A673 (cell line): Measurements from ENCODE around the gene PCDHGB1. TPM values are rescaled to one million over a fixed set of nuclear protein-coding genes. Genes with fewer than 3 reads are reported as not detected.
A peak's percentile ranks its signal among the peaks of the same experiment; 100 is the strongest.

Source experiments
- BruUV-seq: library from RNA; stranded (reverse); fragments of 400-500 nt; replicated peaks from 2 replicates; lab custom pipeline; 2021; lab: Mats Ljungman, UMichigan
- CTCF ChIA-PET: fragments of 300-600 bp; sonication (Branson Sonifier 250); formaldehyde crosslinking; loops from one replicate; lab custom pipeline; 2022; ENCODE audit warnings: antibody characterized with exemption; lab: Charles Lee
- POLR2A ChIA-PET: fragments of 300-600 bp; sonication (Branson Sonifier 250); formaldehyde crosslinking; loops from one replicate; lab custom pipeline; 2022; ENCODE audit warnings: antibody characterized with exemption; ENCODE audit not compliant: low non-redundant PET; lab: Charles Lee
- DNase-seq: peaks from one replicate; pipeline ENCODE4 v3.0.0-alpha.2; 2015; ENCODE audit warnings: low spot score
- H3K27ac ChIP-seq: fragments of 200-600 bp; sonication (generic); 2 replicates; pipeline ENCODE4 v1.5.1; 2016; ENCODE audit warnings: mixed run types, low read depth, mild to moderate bottlenecking, mixed read lengths, antibody characterized with exemption, low read length; ENCODE audit not compliant: poor library complexity, severe bottlenecking
- H3K27me3 ChIP-seq: fragments of 200-600 bp; sonication (generic); replicated peaks from 2 replicates; pipeline ENCODE4 v1.6.1; 2017; ENCODE audit warnings: mixed run types, low read depth, mild to moderate bottlenecking, mixed read lengths, antibody characterized with exemption, low read length; ENCODE audit not compliant: insufficient read depth, poor library complexity
- H3K36me3 ChIP-seq: fragments of 200-600 bp; sonication (generic); 2 replicates; pipeline ENCODE4 v1.6.1; 2016; ENCODE audit warnings: mixed run types, mild to moderate bottlenecking, mixed read lengths, antibody characterized with exemption, low read length; ENCODE audit not compliant: insufficient read depth, poor library complexity, severe bottlenecking
- H3K4me1 ChIP-seq: fragments of 200-600 bp; sonication (generic); 2 replicates; pipeline ENCODE4 v1.6.1; 2017; ENCODE audit warnings: mixed run types, mild to moderate bottlenecking, mixed read lengths, antibody characterized with exemption, low read length; ENCODE audit not compliant: insufficient read depth, poor library complexity, severe bottlenecking
- H3K4me3 ChIP-seq: fragments of 200-600 bp; sonication (generic); 2 replicates; pipeline ENCODE4 v1.5.1; 2016; ENCODE audit warnings: low read depth, mixed run types, mild to moderate bottlenecking, mixed read lengths, low read length; ENCODE audit not compliant: poor library complexity, severe bottlenecking
- H3K9me3 ChIP-seq: fragments of 200-600 bp; sonication (generic); 2 replicates; pipeline ENCODE4 v1.6.1; 2016; ENCODE audit warnings: mixed run types, low read depth, mild to moderate bottlenecking, mixed read lengths, antibody characterized with exemption, low read length; ENCODE audit not compliant: poor library complexity, severe bottlenecking
- EZH2 ChIP-seq: fragments of 200-600 bp; sonication (generic); IDR thresholded peaks from 2 replicates; pipeline ENCODE4 v1.6.1; 2017; ENCODE audit warnings: borderline replicate concordance, low read depth, mild to moderate bottlenecking, mixed read lengths, antibody characterized with exemption, low read length; ENCODE audit not compliant: poor library complexity, severe bottlenecking
- intact Hi-C: fragments of 100-400 bp; cut with micrococcal nuclease; formaldehyde crosslinking; loops from one replicate; pipeline ENCODE4 v1.10.0; 2022; ENCODE audit not compliant: unreplicated experiment
- total RNA-seq: library from RNA; stranded (reverse); gene quantifications from 2 replicates; pipeline ENCODE4 v1.2.3, GENCODE V29; 2021
- TF ChIP-seq, protein P1 (sequence below): fragments of 300-800, 200-600 bp; sonication (generic); conservative IDR thresholded peaks from 2 replicates; pipeline ENCODE4 v1.5.1; 2017; ENCODE audit warnings: low read depth, mild to moderate bottlenecking, antibody characterized with exemption, low read length, moderate library complexity, mixed read lengths

The PCDHGB1 gene
- total RNA-seq, 1 experiment from 2014 or later, result 7.6 TPM

DNA sequence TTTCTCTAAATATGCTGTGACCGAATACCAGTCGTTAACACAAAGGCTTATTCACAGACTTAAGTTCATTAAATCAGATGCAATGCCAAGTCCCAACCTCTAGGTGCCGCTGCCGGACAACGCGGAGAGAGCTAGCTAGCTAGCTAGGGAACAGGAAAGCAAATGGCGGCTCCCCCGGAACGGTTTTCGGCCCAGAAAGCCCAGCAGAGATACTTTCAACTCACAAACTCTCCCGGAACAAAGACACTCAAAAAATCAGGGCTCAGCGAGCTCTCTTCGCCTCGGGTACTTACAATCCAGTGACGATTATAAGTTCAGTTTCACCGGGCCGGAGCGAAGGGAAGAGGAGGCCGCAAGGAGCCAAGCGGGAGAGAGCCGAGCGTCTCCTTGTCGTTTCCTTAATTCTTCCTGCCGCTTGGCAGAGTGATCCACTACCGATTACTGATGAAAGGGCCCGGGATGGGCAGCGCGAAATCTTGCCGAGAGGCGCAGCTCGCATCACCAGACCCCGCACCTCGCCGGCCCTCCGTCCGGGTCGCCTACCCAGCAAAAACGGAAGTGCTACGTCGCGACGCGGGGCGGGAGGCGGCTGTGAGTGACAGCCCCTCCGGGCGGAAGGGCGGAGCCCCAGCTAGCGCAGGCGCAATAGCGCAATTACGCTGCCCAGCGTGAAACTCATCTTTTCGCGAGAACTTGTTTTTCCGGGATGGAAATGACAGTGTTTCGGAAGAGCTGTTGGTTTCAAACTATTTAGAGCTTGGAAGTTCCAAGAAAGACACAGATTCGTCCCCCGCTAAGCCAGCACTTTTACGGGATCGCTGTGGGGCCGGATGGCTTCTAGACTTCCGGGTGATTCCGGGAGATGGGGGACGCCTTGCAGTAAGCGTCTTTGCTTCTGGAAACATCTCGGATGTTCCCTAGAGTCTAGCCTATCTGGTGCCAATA lies 29.4 kb upstream of the PCDHGB1 start, which contains the start of gene TAF7:
TAF7 (minus strand) TSS at position 560 of the 945 bp plus-strand sequence. CDS start 740 bp downstream, outside the sequence.
- POLR2A ChIA-PET, result no interaction called here
- peaks cover 39% of the 10 kb centered on the region for H3K36me3 ChIP-seq

GRCh38 chr5:141322261-141322660 lies 27.6 kb upstream of the PCDHGB1 start:
- ChIA-PET CTCF (no interaction called here), POLR2A (no interaction called here)
- Histone ChIP-seq H3K4me1 (no peaks in the 10 kb centered on the region), H3K27me3 (no peaks in the 10 kb centered on the region), H3K36me3 (peaks cover 23% of the 10 kb centered on the region), H3K9me3 (peaks cover 39% of the 10 kb centered on the region), H3K4me3 (no peak overlapping the region), H3K27ac (no peak overlapping the region)
- no peak for DNase-seq
- no TSS peak for BruUV-seq
- TF ChIP-seq, protein P1, sequence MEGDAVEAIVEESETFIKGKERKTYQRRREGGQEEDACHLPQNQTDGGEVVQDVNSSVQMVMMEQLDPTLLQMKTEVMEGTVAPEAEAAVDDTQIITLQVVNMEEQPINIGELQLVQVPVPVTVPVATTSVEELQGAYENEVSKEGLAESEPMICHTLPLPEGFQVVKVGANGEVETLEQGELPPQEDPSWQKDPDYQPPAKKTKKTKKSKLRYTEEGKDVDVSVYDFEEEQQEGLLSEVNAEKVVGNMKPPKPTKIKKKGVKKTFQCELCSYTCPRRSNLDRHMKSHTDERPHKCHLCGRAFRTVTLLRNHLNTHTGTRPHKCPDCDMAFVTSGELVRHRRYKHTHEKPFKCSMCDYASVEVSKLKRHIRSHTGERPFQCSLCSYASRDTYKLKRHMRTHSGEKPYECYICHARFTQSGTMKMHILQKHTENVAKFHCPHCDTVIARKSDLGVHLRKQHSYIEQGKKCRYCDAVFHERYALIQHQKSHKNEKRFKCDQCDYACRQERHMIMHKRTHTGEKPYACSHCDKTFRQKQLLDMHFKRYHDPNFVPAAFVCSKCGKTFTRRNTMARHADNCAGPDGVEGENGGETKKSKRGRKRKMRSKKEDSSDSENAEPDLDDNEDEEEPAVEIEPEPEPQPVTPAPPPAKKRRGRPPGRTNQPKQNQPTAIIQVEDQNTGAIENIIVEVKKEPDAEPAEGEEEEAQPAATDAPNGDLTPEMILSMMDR, result no peak
- TF ChIP-seq EZH2, result no peak
- intact Hi-C loops, result no loop called here

More for the DNA sequence above, 29.4 kb upstream of the PCDHGB1 start, which contains the start of gene TAF7:
- H3K27me3 ChIP-seq, result no peaks in the 10 kb centered on the region
- TSS peak; percentile 72 for BruUV-seq
- CTCF ChIA-PET, result interaction anchor here (0.5 to 1.9 kb wide), 5 partner anchors 39 to 243 kb away, joined by 3 to 9 read pairs (median 4); partner anchors contain the start of genes PCDHB14, PCDHB5 and PCDHGB2
- peaks cover 53% of the 10 kb centered on the region for H3K9me3 ChIP-seq
- peak within 1 kb of the TSS; percentile 78 for H3K4me3 ChIP-seq
- peak; percentile 97 for DNase-seq
- H3K4me1 ChIP-seq, result no peaks in the 10 kb centered on the region
- intact Hi-C loops, result loop anchor here (1.0 kb wide), 1 partner anchor 241 kb away; no protein-coding TSS in a partner anchor
- TF ChIP-seq, protein P1, result peak; percentile 90
- TF ChIP-seq EZH2, result no peak
- H3K27ac ChIP-seq, result peak within 1 kb of the TSS; percentile 97

DNA sequence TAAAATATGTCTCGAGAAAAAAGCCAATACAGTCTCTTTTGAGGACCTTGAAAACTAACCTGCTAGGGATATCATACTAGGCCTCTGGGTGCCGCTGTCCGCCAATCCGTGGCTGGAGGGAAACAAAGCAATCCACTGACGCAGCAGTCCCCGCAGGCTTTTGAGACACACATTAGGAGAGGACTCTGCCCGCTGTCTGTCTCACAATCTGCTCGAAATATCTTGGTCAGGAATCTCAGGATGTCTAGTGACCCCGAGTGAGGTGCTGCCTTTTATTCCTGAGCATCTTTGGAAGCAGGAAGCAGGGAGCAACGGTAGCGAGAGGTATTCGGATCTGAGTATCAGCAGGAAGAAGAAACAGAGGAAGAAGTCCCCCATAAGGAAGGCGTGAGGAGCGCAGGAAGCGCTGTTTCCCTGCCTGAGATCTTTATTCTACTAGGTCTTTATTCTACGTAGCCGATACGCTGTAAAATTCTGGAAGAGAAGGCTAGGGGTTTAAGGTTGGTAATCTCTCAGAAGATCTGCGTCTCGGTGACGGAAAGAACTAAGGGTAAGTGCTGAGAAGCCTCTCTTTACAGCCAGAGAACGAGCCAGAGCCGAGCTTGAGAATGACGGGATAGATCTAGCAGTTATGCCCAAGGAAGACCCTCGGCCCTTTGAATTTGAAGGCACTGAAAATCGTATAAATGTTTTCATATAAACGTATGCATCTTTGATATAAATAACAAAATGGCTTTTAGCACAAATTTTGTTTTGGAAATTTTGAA lies 23.6 kb upstream of the PCDHGB1 start:
- Histone ChIP-seq H3K27me3 (no peaks in the 10 kb centered on the region), H3K9me3 (peaks cover 32% of the 10 kb centered on the region), H3K4me3 (peak overlapping the region; percentile 47), H3K27ac (peak overlapping the region; percentile 76), H3K36me3 (no peaks in the 10 kb centered on the region), H3K4me1 (no peaks in the 10 kb centered on the region)
- intact Hi-C loops, result no loop called here
- POLR2A ChIA-PET, result interaction anchor here (0.6 kb wide), 1 partner anchor 232 kb away, joined by 3 read pairs; no protein-coding TSS in a partner anchor
- DNase-seq, result peak; percentile 93
- TF ChIP-seq EZH2, result no peak
- TF ChIP-seq, protein P1, result peak; percentile 86
- CTCF ChIA-PET, result interaction anchor here (0.5 to 0.8 kb wide), 3 partner anchors 103 to 237 kb away, joined by 3 read pairs; partner anchors contain the start of gene PCDHB14
- BruUV-seq, result TSS peak; percentile 84
